WERI-Rb-1 (cell line): Measurements from ENCODE around the gene AGRN.

Source experiments
- DNase-seq: peaks from one replicate; pipeline ENCODE4 v3.0.0-alpha.2; 2020
- H3K27ac ChIP-seq: fragments of 250-450 bp; sonication (Bioruptor Pico); 2 replicates; pipeline ENCODE4 v1.5.1; 2020; ENCODE audit warnings: mild to moderate bottlenecking, moderate library complexity
- H3K27me3 ChIP-seq: fragments of 250-450 bp; sonication (Bioruptor Pico); 2 replicates; pipeline ENCODE4 v1.5.1; 2021; ENCODE audit warnings: mild to moderate bottlenecking, low read depth, moderate library complexity; ENCODE audit not compliant: insufficient read depth, severe bottlenecking
- H3K36me3 ChIP-seq: fragments of 250-450 bp; sonication (Bioruptor Pico); 2 replicates; pipeline ENCODE4 v1.5.1; 2020; ENCODE audit warnings: mild to moderate bottlenecking, moderate library complexity
- H3K4me3 ChIP-seq: 2 replicates; pipeline ENCODE4 v1.5.1; 2011; ENCODE audit warnings: low read depth, mild to moderate bottlenecking, control low read depth, low read length
- H3K9me3 ChIP-seq: fragments of 250-450 bp; sonication (Bioruptor Pico); 2 replicates; pipeline ENCODE4 v1.5.1; 2021; ENCODE audit warnings: mild to moderate bottlenecking, moderate library complexity; ENCODE audit not compliant: severe bottlenecking
- TF ChIP-seq, protein P1 (sequence below): IDR thresholded peaks from 2 replicates; pipeline ENCODE4 v1.5.1; 2011; ENCODE audit warnings: low read depth, mild to moderate bottlenecking, control low read depth, inconsistent platforms, low read length

AGRN gene

DNA sequence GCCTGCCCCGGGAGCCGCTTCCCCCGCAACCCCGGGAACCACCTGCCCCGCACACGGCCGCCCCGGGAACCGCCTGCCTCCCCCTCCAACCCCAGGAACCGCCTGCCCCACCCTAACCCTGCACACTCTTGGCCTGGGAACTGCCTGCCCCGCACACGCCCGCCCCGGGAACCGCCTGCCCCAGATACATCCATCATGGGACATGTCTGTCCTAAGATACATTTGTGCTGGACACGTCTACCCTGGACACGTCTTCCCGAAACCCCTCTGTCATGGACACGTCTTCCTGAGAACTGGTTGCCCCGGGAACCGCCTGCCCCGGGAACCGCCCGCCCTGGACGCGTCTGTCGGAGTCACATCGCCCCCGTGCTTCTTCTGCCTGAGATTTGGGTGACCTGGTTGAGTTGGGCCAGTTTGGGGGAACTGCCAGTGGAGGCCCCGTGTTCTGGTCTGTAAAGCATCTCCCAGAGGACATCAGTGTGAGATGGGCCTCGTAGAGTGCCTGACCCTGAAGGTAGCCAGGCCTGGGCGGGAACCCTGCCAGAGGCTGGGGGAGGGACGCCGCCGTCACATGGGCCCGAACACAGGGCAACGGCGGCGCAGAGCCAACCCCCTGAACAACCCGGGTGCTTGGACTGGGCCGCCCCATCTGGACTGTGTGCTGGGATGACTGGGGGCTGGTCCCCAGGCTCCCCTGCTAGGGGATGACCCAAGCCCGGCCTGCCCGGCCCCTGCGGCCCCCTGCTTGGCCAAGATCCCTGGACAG, 41.7 kb upstream of the AGRN start:
- H3K27me3 ChIP-seq = no peaks in the 10 kb centered on the region
- H3K27ac ChIP-seq = no peak overlapping the region
- no peaks in the 10 kb centered on the region for H3K36me3 ChIP-seq
- H3K9me3 ChIP-seq = no peaks in the 10 kb centered on the region
- TF ChIP-seq, protein P1, sequence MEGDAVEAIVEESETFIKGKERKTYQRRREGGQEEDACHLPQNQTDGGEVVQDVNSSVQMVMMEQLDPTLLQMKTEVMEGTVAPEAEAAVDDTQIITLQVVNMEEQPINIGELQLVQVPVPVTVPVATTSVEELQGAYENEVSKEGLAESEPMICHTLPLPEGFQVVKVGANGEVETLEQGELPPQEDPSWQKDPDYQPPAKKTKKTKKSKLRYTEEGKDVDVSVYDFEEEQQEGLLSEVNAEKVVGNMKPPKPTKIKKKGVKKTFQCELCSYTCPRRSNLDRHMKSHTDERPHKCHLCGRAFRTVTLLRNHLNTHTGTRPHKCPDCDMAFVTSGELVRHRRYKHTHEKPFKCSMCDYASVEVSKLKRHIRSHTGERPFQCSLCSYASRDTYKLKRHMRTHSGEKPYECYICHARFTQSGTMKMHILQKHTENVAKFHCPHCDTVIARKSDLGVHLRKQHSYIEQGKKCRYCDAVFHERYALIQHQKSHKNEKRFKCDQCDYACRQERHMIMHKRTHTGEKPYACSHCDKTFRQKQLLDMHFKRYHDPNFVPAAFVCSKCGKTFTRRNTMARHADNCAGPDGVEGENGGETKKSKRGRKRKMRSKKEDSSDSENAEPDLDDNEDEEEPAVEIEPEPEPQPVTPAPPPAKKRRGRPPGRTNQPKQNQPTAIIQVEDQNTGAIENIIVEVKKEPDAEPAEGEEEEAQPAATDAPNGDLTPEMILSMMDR = no peak
- no peak overlapping the region for H3K4me3 ChIP-seq
- no peak for DNase-seq

- no peak overlapping the region for H3K27ac ChIP-seq
- TF ChIP-seq, protein P1 = no peak
Measured at GRCh38 chr1:978835-979743, 40.8 kb upstream of the AGRN start.

DNA sequence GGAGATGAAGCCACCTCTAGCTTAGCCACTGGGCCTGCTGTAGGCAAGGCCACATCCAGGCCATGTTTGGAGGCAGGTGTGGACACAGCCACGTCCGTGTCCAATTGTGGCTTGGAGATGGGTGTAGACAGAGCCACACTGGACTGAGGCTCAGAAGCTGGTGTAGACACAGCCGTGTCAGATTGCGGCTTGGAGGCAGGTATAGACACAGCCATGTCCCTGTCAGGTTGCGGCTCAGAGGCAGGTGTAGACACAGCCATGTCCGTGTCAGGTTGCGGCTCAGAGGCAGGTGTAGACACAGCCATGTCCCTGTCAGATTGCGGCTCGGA, 40.2 kb upstream of the AGRN start:
- Histone ChIP-seq H3K9me3 (no peaks in the 10 kb centered on the region), H3K27me3 (no peaks in the 10 kb centered on the region), H3K4me3 (no peak overlapping the region), H3K36me3 (no peaks in the 10 kb centered on the region), H3K27ac (no peak overlapping the region)
- TF ChIP-seq, protein P1 = no peak
- DNase-seq = no peak

More at GRCh38 chr1:978835-979743, 40.8 kb upstream of the AGRN start:
- Histone ChIP-seq H3K27me3 (no peaks in the 10 kb centered on the region), H3K36me3 (no peaks in the 10 kb centered on the region), H3K9me3 (no peaks in the 10 kb centered on the region), H3K4me3 (no peak overlapping the region)
- DNase-seq = no peak

DNA sequence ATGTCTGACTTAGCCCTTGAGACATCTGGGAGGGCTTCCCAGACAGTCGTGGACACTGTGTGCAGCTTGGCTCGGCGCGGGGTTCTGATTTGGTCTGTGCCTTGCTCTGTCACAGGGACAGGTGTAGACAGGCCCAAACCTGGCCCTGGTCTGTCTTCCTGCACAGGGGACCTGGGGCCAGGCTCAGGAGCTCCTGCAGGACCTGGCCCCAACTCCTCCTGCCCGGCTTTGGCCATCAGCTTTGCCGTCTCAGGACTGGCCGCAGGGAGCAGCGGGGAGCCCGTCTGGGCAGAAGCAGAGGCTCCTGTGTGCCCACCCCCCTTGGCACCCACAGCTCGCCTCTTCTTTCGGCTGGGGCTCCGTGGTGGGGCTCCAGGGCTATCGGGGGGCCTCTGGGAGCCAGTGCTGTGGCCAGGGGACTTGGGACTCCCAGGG, 39.8 kb upstream of the AGRN start:
- Histone ChIP-seq H3K4me3 (no peak overlapping the region), H3K36me3 (no peaks in the 10 kb centered on the region), H3K27me3 (no peaks in the 10 kb centered on the region), H3K9me3 (no peaks in the 10 kb centered on the region), H3K27ac (no peak overlapping the region)
- TF ChIP-seq, protein P1 = no peak
- DNase-seq = no peak

- H3K9me3 ChIP-seq = no peaks in the 10 kb centered on the region
Measured at GRCh38 chr1:980602-981395, 39.1 kb upstream of the AGRN start.

More at GRCh38 chr1:980602-981395, 39.1 kb upstream of the AGRN start:
- no peak overlapping the region for H3K27ac ChIP-seq
- H3K4me3 ChIP-seq = no peak overlapping the region
- no peak for DNase-seq
- H3K27me3 ChIP-seq = no peaks in the 10 kb centered on the region
- no peaks in the 10 kb centered on the region for H3K36me3 ChIP-seq
- TF ChIP-seq, protein P1 = no peak
